Measurements from ENCODE around the gene ANKEF1.

- TF ChIP-seq POLR2A (IDR thresholded peaks at IDR 0.05) = no peak
- TF ChIP-seq CTCF (IDR thresholded peaks at IDR 0.05) = no peak
- TF ChIP-seq POLR2AphosphoS5 (IDR thresholded peaks at IDR 0.05) = no peak
Measured at GRCh38 chr20:10076126-10077080, 41.6 kb downstream of the ANKEF1 start.

All from gastroesophageal sphincter (tissue), 3 donors.